HAP-1 (cell line): ENCODE results near the gene ANKMY2.

Source experiments
- DNase-seq, 2 experiments: peaks; one replicate each; pipeline ENCODE4 v3.0.0-alpha.2; 2016 to 2020; ENCODE audit warnings: low spot score in 2 of 2
- H3K27me3 ChIP-seq: fragments of 250-450 bp; sonication (Bioruptor Pico); 2 replicates; pipeline ENCODE4 v1.5.1; 2020; ENCODE audit warnings: low read depth, mild to moderate bottlenecking, moderate library complexity
- H3K36me3 ChIP-seq: fragments of 250-450 bp; sonication (Bioruptor Pico); replicated peaks from 2 replicates; pipeline ENCODE4 v1.5.1; 2020; ENCODE audit warnings: mild to moderate bottlenecking
- H3K4me1 ChIP-seq: fragments of 250-450 bp; sonication (Bioruptor Pico); 2 replicates; pipeline ENCODE4 v1.5.1; 2020; ENCODE audit warnings: mild to moderate bottlenecking
- H3K4me3 ChIP-seq: fragments of 250-450 bp; sonication (Bioruptor Pico); 2 replicates; pipeline ENCODE4 v1.5.1; 2020; ENCODE audit warnings: mild to moderate bottlenecking, moderate library complexity
- H3K9me3 ChIP-seq: fragments of 250-450 bp; sonication (Bioruptor Pico); 2 replicates; pipeline ENCODE4 v1.5.1; 2020; ENCODE audit warnings: mild to moderate bottlenecking, moderate library complexity
- in situ Hi-C: fragments of 300-500 bp; cut with MboI; formaldehyde crosslinking; loops from 3 replicates; pipeline ENCODE4 v1.14.3; 2020; ENCODE audit warnings: low sequenced_read_pairs, inconsistent platforms, mixed read lengths

ANKMY2 gene

DNA sequence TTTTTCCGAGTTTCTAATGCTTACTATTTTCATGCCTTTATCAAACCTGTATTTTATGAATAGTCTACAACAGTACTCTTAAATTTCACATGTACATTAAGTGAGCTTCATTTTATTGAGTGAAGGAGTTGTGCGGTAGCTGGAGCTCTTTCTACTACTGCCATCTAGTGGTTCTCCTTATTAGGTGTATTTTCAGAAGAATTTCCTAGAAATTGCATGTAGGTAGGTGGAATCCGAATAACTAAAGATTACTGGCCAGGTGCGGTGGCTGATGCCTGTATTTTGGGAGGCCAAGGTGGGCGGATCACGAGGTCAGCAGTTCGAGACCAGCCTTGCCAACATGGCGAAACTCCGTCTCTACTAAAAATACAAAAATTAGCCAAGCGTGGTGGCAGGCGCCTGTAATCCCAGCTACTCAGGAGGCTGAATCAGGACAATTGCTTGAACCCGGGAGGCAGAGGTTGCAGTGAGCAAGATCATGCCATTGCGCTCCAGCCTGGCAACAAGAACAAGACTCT lies 80.6 kb downstream of the ANKMY2 start:
- no peaks in the 10 kb centered on the region for H3K9me3 ChIP-seq
- no peak overlapping the region for H3K4me3 ChIP-seq
- peaks cover 3% of the 10 kb centered on the region for H3K4me1 ChIP-seq
- DNase-seq, result peak; percentile 25 to 76
- in situ Hi-C loops, result loop anchor here (10.0 to 25.0 kb wide), 2 partner anchors 128 to 480 kb away; no protein-coding TSS in a partner anchor
- H3K36me3 ChIP-seq, result no peaks in the 10 kb centered on the region
- no peaks in the 10 kb centered on the region for H3K27me3 ChIP-seq

DNA sequence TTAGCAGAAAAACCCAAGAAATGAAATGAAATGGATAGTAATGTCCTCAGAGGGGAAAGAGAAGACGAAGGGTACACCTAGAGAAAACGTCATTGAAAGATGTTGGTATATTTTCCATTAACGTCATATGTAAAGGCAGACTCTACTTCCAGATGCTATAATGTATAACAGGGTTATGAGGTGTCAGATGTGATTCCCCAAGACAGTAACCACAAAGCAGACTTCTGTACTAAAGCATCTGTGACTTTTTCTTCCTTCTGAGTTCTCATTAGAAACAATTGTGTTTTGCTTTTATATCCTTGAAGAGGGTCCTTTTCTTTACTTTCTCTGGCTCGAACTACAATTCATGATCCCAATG lies 81.6 kb downstream of the ANKMY2 start:
- DNase-seq, result no peak
- H3K4me1 ChIP-seq, result peaks cover 3% of the 10 kb centered on the region
- no peaks in the 10 kb centered on the region for H3K27me3 ChIP-seq
- no peak overlapping the region for H3K4me3 ChIP-seq
- no peaks in the 10 kb centered on the region for H3K9me3 ChIP-seq
- in situ Hi-C loops, result loop anchor here (10.0 to 25.0 kb wide), 2 partner anchors 127 to 479 kb away; no protein-coding TSS in a partner anchor
- no peaks in the 10 kb centered on the region for H3K36me3 ChIP-seq

DNA sequence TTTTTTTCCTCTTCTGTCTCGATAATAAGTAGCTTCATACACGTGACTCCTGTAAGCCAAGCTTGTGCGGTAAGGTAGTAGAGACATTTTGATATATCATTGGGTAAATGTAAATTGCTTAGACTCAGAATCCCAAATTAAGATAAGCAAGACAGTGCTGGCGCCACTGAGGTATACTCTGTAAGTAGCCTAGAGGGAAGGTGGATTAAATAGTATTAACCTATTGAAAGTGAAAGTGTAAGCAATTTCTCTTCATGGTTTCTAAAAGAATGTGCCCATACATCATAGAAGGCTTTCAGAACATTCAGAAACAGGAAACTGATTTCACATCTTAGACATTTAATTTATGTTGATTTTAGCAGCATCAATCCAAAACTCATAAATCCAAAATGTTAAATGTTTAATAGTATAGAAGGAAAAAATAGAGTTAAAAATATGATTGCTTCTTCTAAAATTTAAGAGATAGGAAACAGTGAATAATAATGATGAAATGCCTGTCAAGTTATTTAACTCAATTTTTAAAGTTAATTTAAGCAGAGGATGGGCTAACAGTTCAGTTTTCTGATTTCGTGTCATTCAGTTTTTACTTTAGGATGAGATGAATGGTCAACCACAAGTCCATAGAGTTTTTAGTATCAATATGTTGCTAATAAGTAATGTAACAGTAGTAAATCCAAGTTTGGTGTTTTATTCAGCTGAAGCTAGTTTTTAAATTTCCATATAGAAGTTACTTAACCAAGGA lies 82.1 kb downstream of the ANKMY2 start:
- in situ Hi-C loops, result loop anchor here (10.0 to 25.0 kb wide), 2 partner anchors 126 to 479 kb away; no protein-coding TSS in a partner anchor
- H3K4me3 ChIP-seq, result no peak overlapping the region
- no peak for DNase-seq

DNA sequence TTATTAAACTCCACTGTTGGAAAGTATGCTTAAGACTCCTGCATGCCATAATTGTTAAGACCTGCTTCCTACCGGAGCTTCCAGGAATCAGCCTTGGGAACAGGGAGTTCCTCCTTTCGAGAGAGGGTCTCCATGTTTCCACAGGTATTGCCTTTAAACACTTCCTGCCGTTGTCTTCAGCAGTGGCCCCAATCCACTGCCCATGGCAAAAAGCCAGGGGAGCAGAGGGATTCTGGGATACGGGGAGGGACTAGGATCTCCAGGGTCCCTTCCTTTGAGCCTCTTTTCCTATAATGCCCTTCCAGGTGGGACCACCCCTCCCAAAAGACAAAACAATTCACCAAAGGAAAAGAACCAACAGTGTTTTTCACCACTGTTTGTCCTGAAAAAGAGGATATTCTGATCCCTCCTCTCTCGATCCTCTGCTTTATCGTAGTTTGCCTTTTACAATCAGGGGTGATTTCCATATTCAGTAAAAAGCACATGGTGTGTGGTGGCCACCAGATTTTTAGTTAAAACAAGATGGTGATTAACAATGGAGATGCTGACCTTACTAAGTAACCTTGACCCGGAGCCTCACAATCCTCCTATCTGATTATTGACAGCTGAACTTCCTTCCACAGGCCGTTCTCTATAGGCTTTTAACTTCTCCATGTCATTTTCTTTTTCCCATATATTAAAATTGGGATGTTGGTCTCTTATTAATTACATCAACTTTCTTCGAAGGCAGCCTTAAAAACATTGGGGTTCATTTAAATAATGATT lies 82.9 kb downstream of the ANKMY2 start:
- no peak overlapping the region for H3K4me3 ChIP-seq

More for the DNA sequence above, 82.1 kb downstream of the ANKMY2 start:
- Histone ChIP-seq H3K9me3 (no peaks in the 10 kb centered on the region), H3K36me3 (no peaks in the 10 kb centered on the region), H3K4me1 (peaks cover 3% of the 10 kb centered on the region), H3K27me3 (no peaks in the 10 kb centered on the region)

DNA sequence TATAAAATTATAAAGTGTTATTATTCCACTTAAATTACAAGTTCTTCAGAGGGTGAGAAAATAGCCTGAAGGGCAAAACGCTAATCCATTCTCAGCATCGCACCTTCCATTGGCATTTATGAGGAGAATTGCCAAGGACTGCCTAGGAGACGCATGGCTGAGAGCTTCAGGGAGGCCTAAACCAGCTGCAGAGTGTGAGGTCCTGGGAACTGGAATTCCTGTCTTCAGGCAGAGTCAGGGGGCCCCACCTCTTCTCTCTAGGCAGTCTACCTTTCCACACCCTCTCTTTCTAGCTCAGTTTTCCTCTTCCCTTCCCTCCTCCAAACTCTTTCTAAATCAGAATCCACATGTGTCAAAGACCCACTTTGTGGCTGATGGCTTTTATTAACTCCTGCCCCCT lies 83.6 kb downstream of the ANKMY2 start:
- DNase-seq, result peak in 1 of 2 experiments; percentile 22
- H3K9me3 ChIP-seq, result no peaks in the 10 kb centered on the region
- no peak overlapping the region for H3K4me3 ChIP-seq
- no peaks in the 10 kb centered on the region for H3K36me3 ChIP-seq
- H3K27me3 ChIP-seq, result no peaks in the 10 kb centered on the region
- in situ Hi-C loops, result loop anchor here (10.0 to 25.0 kb wide), 2 partner anchors 125 to 477 kb away; no protein-coding TSS in a partner anchor
- peaks cover 3% of the 10 kb centered on the region for H3K4me1 ChIP-seq

More for the DNA sequence above, 82.9 kb downstream of the ANKMY2 start:
- in situ Hi-C loops, result loop anchor here (10.0 to 25.0 kb wide), 2 partner anchors 125 to 478 kb away; no protein-coding TSS in a partner anchor
- Histone ChIP-seq H3K27me3 (no peaks in the 10 kb centered on the region), H3K9me3 (no peaks in the 10 kb centered on the region), H3K4me1 (peaks cover 3% of the 10 kb centered on the region), H3K36me3 (no peaks in the 10 kb centered on the region)
- no peak for DNase-seq

DNA sequence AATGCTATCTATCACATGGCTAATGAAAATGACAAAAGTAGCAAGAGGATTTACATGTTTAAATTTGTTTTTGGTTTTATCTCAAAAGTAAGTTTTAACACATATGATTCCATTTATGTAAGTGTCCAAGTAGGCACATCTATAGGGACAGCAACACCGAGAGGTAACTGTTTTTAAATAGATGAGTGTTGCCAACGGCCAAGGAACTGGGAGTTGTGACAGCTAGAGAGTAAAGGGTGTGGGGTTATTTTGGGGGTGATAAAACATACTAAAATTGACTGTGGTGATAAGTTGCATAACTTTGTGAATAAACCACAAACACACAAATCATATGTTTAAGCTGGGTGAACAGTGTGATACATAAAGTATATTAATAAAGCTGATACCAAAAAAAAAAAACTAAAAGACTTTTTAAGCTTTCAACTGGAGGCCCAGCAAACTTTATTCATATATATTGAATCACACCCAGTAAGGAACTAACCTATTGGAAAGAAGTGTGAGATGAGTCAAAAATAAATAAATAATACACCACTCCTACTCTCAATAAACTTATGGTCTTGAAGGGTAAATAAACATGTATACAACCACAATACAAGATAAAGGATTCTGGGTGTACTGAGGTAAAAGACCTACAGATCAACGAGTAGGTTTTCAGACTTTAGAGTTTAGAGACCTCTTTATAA lies 85.9 kb downstream of the ANKMY2 start:
- H3K27me3 ChIP-seq, result no peaks in the 10 kb centered on the region
- no peaks in the 10 kb centered on the region for H3K36me3 ChIP-seq
- H3K4me3 ChIP-seq, result no peak overlapping the region
- no peak for DNase-seq
- no peaks in the 10 kb centered on the region for H3K9me3 ChIP-seq
- peaks cover 3% of the 10 kb centered on the region for H3K4me1 ChIP-seq
- in situ Hi-C loops, result loop anchor here (10.0 to 25.0 kb wide), 2 partner anchors 122 to 475 kb away; no protein-coding TSS in a partner anchor

DNA sequence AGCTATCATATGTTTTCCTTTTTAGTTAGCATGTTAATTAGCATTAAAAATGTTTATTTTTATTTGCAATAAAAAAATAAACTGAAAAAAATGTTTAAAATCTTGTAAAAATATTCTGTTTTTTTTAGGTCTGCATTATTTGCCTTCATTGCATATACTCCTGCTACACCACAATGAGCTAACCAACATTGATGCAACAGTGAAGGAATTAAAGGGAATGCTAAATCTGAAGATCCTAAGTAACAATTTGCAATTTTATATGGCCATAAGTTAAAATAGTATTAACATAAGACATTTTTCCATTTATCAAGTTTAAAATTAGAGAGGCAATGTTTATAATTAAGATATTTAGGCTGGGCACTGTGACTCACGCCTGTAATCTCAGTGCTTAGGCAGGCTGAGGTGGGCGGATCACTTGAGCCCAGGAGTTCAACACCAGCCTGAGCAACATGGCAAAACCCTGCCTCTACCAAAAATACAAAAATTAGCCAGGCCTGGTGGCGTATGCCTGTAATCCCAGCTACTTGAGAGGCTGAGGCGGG lies 86.7 kb downstream of the ANKMY2 start:
- in situ Hi-C loops, result loop anchor here (25.0 kb wide), 1 partner anchor 122 kb away; no protein-coding TSS in a partner anchor
- Histone ChIP-seq H3K4me1 (peaks cover 3% of the 10 kb centered on the region), H3K9me3 (no peaks in the 10 kb centered on the region), H3K36me3 (no peaks in the 10 kb centered on the region), H3K4me3 (no peak overlapping the region), H3K27me3 (no peaks in the 10 kb centered on the region)
- DNase-seq, result no peak

DNA sequence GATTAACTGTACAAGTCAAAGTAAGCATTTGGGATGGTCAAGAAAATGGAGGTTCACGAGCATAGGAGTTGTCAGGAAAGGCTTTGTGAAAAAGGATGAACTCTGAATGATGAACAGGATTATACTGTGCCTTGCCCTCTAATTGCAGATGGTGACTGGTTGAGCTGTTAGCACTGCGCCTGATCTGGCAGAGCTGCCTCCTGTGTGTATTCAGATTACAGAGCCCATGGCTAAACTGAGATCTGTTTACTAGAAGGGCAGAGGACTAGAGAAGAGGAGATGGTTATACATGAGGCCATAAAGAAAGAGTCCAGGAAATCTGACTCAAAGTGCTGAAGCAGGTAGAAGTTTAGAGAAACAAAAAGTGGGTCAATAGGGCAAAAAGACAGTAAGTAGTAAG lies 89.2 kb downstream of the ANKMY2 start:
- Histone ChIP-seq H3K4me1 (peaks cover 2% of the 10 kb centered on the region; the same call in 1 of the 2 replicates), H3K36me3 (no peaks in the 10 kb centered on the region), H3K9me3 (no peaks in the 10 kb centered on the region), H3K27me3 (no peaks in the 10 kb centered on the region), H3K4me3 (no peak overlapping the region)
- no peak for DNase-seq
- in situ Hi-C loops, result loop anchor here (25.0 kb wide), 1 partner anchor 119 kb away; no protein-coding TSS in a partner anchor

DNA sequence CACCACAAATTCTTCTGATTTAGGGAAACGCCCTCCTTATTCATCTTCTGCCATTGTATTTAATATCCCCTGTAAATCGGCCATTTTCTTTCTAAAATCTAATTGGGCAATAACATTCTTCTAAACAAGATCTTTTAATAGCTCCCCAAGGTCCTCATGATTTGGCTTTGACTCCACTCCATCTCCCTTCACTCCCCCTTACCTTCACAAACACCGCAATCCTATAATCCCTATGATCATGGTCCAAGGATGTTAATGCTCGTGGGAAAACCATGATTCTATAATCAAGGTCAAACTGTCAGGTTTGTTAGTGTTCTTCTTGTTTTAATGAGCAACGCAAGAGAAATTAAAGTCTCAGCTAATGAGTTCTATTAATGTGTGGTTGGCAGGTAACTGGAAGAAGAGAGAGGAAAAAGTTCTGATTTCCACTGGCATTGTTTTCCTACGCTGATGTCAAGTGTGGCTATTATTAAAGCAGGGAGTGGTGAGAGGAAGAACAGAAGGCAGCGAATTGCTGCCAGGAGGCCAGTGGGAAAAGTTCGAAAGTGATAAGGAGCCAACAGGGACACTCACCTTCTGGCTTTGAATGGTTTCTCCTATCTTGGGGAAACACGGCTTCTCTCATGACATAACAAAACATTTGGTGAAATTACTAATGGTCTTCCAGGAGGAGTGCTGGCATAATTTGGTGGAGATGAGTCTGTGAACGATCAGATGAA lies 90.9 kb downstream of the ANKMY2 start:
- in situ Hi-C loops, result loop anchor here (25.0 kb wide), 1 partner anchor 117 kb away; no protein-coding TSS in a partner anchor
- H3K4me3 ChIP-seq, result no peak overlapping the region

DNA sequence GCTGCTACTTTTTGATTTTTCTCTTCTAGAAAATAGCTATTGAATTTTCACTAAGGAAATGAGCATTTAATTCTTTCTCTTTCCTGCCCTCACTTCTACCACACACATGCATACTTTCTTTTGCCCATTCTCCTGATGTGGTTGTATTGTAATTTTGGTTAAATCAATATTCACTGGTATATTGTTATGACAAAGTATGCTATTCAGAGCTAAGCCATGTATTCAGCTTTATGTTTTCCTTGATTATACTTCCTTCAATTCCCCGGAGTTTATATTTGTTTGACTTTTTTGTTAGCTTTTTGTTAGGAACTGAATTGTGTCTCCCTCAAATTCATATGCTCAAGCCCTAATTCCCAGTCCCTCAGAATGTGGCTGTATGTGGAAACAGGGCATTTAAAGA lies 94.9 kb downstream of the ANKMY2 start:
- H3K36me3 ChIP-seq, result no peaks in the 10 kb centered on the region
- no peak overlapping the region for H3K4me3 ChIP-seq
- in situ Hi-C loops, result loop anchor here (25.0 kb wide), 1 partner anchor 113 kb away; no protein-coding TSS in a partner anchor
- no peaks in the 10 kb centered on the region for H3K9me3 ChIP-seq
- H3K27me3 ChIP-seq, result no peaks in the 10 kb centered on the region
- DNase-seq, result peak; percentile 44 to 93
- peaks cover 10% of the 10 kb centered on the region for H3K4me1 ChIP-seq

More for the DNA sequence above, 90.9 kb downstream of the ANKMY2 start:
- DNase-seq, result no peak
- peaks cover 10% of the 10 kb centered on the region for H3K4me1 ChIP-seq
- no peaks in the 10 kb centered on the region for H3K36me3 ChIP-seq
- H3K27me3 ChIP-seq, result no peaks in the 10 kb centered on the region
- no peaks in the 10 kb centered on the region for H3K9me3 ChIP-seq
